Panc1 (cell line): ENCODE measurements around the gene MIOS. TPM values are rescaled to one million over a fixed set of nuclear protein-coding genes. Genes with fewer than 3 reads are reported as not detected.

Experiments used
- ATAC-seq: fragments of 200-7000 bp; cut with Tn5 transposase; 2 replicates; pipeline ENCODE4 v1.9.1; 2020; ENCODE audit warnings: mild to moderate bottlenecking, moderate library complexity
- BruUV-seq: library from RNA; stranded (reverse); fragments of 400-500 nt; replicated peaks from 2 replicates; lab custom pipeline; 2021; lab: Mats Ljungman, UMichigan
- CTCF ChIA-PET: fragments of 300-600 bp; sonication (Branson Sonifier 250); formaldehyde crosslinking; loops from one replicate; lab custom pipeline; 2022; ENCODE audit warnings: antibody characterized with exemption; lab: Charles Lee
- POLR2A ChIA-PET: fragments of 300-600 bp; sonication (Branson Sonifier 250); formaldehyde crosslinking; loops from one replicate; lab custom pipeline; 2022; ENCODE audit warnings: antibody characterized with exemption; lab: Charles Lee
- DNase-seq: peaks from one replicate; pipeline ENCODE4 v3.0.0-alpha.2; 2010; ENCODE audit warnings: low read depth, low spot score
- H3K27ac ChIP-seq: 2 replicates; pipeline ENCODE4 v1.5.1; 2011; ENCODE audit warnings: mild to moderate bottlenecking, low read length, inconsistent platforms
- H3K27me3 ChIP-seq: fragments of 200-500 bp; sonication (Bioruptor generic); 2 replicates; pipeline ENCODE4 v1.6.0; 2014; ENCODE audit warnings: low read length, inconsistent platforms; ENCODE audit not compliant: control insufficient read depth, insufficient read depth
- H3K36me3 ChIP-seq: fragments of 200-500 bp; sonication (Bioruptor generic); 2 replicates; pipeline ENCODE4 v1.5.1; 2014; ENCODE audit warnings: inconsistent platforms, mild to moderate bottlenecking, low read length, moderate library complexity; ENCODE audit not compliant: control insufficient read depth, insufficient read depth
- H3K4me1 ChIP-seq: 2 replicates; pipeline ENCODE4 v1.5.1; 2011; ENCODE audit warnings: inconsistent platforms, mild to moderate bottlenecking, low read length, moderate library complexity; ENCODE audit not compliant: control insufficient read depth, insufficient read depth
- H3K4me3 ChIP-seq, 2 experiments: 2 replicates each; pipeline ENCODE4 v1.5.1; 2011 to 2012; ENCODE audit warnings: low read depth in 2 of 2, low read length in 2 of 2, mild to moderate bottlenecking in 2 of 2, inconsistent platforms in 1 of 2, moderate library complexity in 1 of 2
- H3K9me3 ChIP-seq: fragments of 200-500 bp; sonication (Bioruptor generic); 2 replicates; pipeline ENCODE4 v1.5.1; 2014; ENCODE audit warnings: low read depth, mild to moderate bottlenecking, inconsistent platforms, low read length, moderate library complexity; ENCODE audit not compliant: control insufficient read depth, insufficient read depth
- POLR2AphosphoS5 ChIP-seq: IDR thresholded peaks from 2 replicates; pipeline ENCODE4 v1.6.1; 2012; ENCODE audit warnings: mild to moderate bottlenecking, low read depth, low read length, moderate library complexity
- SIN3A ChIP-seq: IDR thresholded peaks from 2 replicates; pipeline ENCODE4 v1.6.1; 2012; ENCODE audit warnings: low read depth, mild to moderate bottlenecking, low read length, moderate library complexity, borderline replicate concordance; ENCODE audit not compliant: insufficient read depth
- TCF7L2 ChIP-seq: IDR thresholded peaks from 2 replicates; pipeline ENCODE4 v1.6.1; 2011; ENCODE audit warnings: mild to moderate bottlenecking, low read depth, low read length, inconsistent platforms
- in situ Hi-C: cut with HindIII; loops from 2 replicates; pipeline ENCODE4 v1.10.0; 2016; ENCODE audit warnings: low sequenced_read_pairs, low pct_unique_long_range_greater_than_20kb
- intact Hi-C: fragments of 100-400 bp; cut with micrococcal nuclease; formaldehyde crosslinking; loops from one replicate; pipeline ENCODE4 v1.10.0; 2022; ENCODE audit not compliant: unreplicated experiment
- total RNA-seq: library from RNA; stranded (reverse); gene quantifications from one replicate; pipeline ENCODE4 v1.2.1, GENCODE V29; 2021; ENCODE audit not compliant: unreplicated experiment
- TF ChIP-seq, protein P1 (sequence below), 2 experiments: IDR thresholded peaks; 2 replicates each; pipeline ENCODE4 v1.6.1; 2011 to 2012; ENCODE audit warnings: low read depth in 2 of 2, control low read depth in 1 of 2, low read length in 1 of 2, mild to moderate bottlenecking in 1 of 2, moderate library complexity in 1 of 2; ENCODE audit not compliant: insufficient read depth in 1 of 2
- TF ChIP-seq, protein P2 (sequence below): fragments of 450-650 bp; IDR thresholded peaks from 2 replicates; pipeline ENCODE4 v1.5.1; 2017; ENCODE audit warnings: mild to moderate bottlenecking

Gene MIOS
- total RNA-seq, 1 experiment from 2014 or later: 40.8 TPM

DNA sequence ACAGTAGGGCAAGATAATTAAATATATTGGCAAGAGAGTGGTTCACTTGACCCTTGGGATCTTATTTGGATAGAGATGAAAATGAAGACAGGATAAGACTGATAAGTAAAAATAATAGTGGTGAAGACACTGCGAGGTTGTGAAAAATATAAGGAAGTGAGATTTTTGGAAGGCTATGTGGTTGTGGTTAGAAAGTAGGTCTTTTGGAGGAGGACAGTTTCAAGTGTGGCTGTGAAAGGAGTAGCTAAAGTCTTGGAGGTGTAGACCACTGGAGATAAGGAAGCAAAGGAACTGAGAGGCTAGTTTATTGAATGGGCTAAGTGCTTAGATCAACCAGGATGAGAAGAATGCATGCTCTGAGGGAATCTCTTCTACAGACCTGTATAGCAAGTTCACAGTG lies 11.2 kb downstream of the MIOS start:
- POLR2A ChIA-PET: no interaction called here
- in situ Hi-C loops: no loop called here

DNA sequence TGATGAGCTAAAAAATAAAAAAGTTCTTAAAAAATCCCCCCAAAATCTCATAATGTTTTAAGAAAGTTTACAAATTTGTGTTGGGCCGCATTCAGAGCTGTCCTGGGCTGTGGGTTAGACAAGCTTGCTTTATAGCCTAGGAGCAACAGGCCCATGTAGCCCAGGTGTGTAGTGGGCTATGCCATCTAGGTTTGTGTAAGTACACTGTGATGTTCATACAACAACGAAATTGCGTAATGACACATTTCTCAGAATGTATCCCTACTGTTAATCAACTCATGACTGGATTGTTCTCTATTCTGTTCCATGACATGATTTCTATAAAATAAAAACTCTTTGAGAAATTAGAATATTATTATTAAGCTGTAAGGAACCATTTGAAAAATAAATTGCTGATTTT lies 13.0 kb downstream of the MIOS start:
- no peaks in the 10 kb centered on the region for H3K27me3 ChIP-seq
- ATAC-seq (no peak), DNase-seq (no peak)
- in situ Hi-C loops: no loop called here
- no peak for TF ChIP-seq POLR2AphosphoS5
- TF ChIP-seq TCF7L2: no peak
- TF ChIP-seq, protein P1, sequence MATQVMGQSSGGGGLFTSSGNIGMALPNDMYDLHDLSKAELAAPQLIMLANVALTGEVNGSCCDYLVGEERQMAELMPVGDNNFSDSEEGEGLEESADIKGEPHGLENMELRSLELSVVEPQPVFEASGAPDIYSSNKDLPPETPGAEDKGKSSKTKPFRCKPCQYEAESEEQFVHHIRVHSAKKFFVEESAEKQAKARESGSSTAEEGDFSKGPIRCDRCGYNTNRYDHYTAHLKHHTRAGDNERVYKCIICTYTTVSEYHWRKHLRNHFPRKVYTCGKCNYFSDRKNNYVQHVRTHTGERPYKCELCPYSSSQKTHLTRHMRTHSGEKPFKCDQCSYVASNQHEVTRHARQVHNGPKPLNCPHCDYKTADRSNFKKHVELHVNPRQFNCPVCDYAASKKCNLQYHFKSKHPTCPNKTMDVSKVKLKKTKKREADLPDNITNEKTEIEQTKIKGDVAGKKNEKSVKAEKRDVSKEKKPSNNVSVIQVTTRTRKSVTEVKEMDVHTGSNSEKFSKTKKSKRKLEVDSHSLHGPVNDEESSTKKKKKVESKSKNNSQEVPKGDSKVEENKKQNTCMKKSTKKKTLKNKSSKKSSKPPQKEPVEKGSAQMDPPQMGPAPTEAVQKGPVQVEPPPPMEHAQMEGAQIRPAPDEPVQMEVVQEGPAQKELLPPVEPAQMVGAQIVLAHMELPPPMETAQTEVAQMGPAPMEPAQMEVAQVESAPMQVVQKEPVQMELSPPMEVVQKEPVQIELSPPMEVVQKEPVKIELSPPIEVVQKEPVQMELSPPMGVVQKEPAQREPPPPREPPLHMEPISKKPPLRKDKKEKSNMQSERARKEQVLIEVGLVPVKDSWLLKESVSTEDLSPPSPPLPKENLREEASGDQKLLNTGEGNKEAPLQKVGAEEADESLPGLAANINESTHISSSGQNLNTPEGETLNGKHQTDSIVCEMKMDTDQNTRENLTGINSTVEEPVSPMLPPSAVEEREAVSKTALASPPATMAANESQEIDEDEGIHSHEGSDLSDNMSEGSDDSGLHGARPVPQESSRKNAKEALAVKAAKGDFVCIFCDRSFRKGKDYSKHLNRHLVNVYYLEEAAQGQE (IDR thresholded peaks at IDR 0.05; ENCODE audit: insufficient read depth in 1 of 2, low read depth in 2 of 2, low read length in 1 of 2): no peak
- TF ChIP-seq SIN3A: no peak
- TF ChIP-seq, protein P2, sequence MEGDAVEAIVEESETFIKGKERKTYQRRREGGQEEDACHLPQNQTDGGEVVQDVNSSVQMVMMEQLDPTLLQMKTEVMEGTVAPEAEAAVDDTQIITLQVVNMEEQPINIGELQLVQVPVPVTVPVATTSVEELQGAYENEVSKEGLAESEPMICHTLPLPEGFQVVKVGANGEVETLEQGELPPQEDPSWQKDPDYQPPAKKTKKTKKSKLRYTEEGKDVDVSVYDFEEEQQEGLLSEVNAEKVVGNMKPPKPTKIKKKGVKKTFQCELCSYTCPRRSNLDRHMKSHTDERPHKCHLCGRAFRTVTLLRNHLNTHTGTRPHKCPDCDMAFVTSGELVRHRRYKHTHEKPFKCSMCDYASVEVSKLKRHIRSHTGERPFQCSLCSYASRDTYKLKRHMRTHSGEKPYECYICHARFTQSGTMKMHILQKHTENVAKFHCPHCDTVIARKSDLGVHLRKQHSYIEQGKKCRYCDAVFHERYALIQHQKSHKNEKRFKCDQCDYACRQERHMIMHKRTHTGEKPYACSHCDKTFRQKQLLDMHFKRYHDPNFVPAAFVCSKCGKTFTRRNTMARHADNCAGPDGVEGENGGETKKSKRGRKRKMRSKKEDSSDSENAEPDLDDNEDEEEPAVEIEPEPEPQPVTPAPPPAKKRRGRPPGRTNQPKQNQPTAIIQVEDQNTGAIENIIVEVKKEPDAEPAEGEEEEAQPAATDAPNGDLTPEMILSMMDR: no peak
- no TSS peak for BruUV-seq
- ChIA-PET CTCF (no interaction called here), POLR2A (interaction anchor here (0.6 kb wide), 2 partner anchors 445 to 1143 kb away, joined by 3 to 4 read pairs; no protein-coding TSS in a partner anchor)
- no peak overlapping the region for H3K4me3 ChIP-seq
- no peaks in the 10 kb centered on the region for H3K4me1 ChIP-seq
- intact Hi-C loops: no loop called here
- H3K27ac ChIP-seq: no peak overlapping the region
- no peaks in the 10 kb centered on the region for H3K9me3 ChIP-seq
- H3K36me3 ChIP-seq: 0 out of 2 replicates have a peak, but pooled peaks cover 2% of the 10 kb centered on the region

More for the DNA sequence above, 11.2 kb downstream of the MIOS start:
- no peak overlapping the region for H3K4me3 ChIP-seq
- TF ChIP-seq, protein P2: no peak
- TF ChIP-seq, protein P1 (IDR thresholded peaks at IDR 0.05; ENCODE audit: insufficient read depth in 1 of 2, low read depth in 2 of 2, low read length in 1 of 2): no peak
- TF ChIP-seq SIN3A (no peak), POLR2AphosphoS5 (no peak), TCF7L2 (no peak)
- BruUV-seq: no TSS peak
- H3K36me3 ChIP-seq: 0 out of 2 replicates have a peak, but pooled peaks cover 5% of the 10 kb centered on the region
- no peaks in the 10 kb centered on the region for H3K9me3 ChIP-seq
- CTCF ChIA-PET: no interaction called here
- intact Hi-C loops: no loop called here
- DNase-seq: no peak
- no peak overlapping the region for H3K27ac ChIP-seq
- no peaks in the 10 kb centered on the region for H3K27me3 ChIP-seq
- no peak for ATAC-seq
- no peaks in the 10 kb centered on the region for H3K4me1 ChIP-seq
